GM18502 (cell line): ENCODE measurements around the gene MFGE8.
"Not testable (repeated sequence)": the region's sequence is repeated elsewhere in the genome, so short reads cannot be mapped to it uniquely, and the experiment has no call there.

Source experiments
- ATAC-seq: cut with Tn5 transposase; IDR thresholded peaks from one replicate; pipeline ENCODE4 v1.9.1; 2021; ENCODE audit warnings: mild to moderate bottlenecking; ENCODE audit not compliant: unreplicated experiment, poor library complexity

The MFGE8 gene

GRCh38 chr15:88913017-88913849, at the start of gene MFGE8:
TSS of gene MFGE8 (minus strand) at chr15:88913379. CDS start at chr15:88913319, 60 bp downstream.
- ATAC-seq: peak; percentile 83

DNA sequence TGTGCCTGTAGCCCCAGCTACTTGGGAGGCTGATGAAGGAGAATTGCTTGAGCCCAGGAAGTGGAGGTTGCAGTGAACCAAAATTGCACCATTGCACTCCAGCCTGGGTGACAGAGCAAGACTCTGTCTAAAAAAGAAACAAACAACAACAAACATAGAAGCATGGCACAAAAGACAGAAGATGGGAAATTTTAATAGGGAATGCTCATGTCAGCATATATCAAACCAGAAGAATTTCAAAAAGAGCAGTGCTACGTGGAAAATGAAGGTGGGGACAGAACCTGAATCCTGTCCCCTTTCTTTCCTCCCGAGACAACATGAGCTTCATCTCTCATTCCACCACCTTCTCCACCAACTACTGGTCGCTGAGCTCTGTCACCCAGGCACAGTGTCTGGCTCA, 46.3 kb upstream of the MFGE8 start:
- no peak for ATAC-seq

DNA sequence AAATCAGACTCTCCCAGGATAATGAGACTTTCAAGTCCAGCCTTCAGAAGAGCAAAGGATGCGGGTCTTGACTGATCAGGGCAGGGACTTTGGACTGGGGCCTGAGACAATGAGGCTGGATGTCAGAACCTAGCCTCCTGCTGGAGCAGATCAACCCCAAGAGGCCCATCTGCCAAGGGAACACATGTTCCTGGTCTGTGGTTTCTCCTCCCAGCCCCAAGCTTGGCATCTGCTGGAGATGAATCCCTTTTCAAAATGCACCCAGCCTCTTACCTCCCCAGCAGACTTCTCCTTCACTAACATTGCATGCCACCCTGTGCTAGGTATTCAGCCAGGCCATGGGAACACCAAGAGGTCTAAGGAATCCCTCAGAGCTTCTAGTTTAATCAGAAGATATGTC, 43.7 kb upstream of the MFGE8 start:
- ATAC-seq: no peak

DNA sequence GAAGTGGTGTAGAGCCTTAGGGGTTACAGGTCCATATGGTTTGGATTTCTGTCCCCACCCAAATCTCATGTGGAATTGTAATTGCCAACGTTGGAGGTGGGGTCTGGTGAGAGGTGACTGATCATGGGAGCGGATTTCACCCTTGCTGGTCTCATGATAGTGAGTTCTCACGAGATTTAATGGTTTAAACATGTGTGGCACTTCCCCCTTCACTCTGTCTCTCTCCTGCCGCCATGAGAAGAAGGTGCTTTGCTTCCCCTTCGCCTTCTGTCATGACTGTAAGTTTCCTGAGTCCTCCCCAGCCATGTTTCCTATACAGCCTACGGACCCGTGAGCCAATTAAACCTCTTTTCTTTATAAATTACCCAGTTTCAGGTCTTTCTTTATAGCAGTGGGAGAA, 43.1 kb upstream of the MFGE8 start:
- ATAC-seq: no peak

GRCh38 chr15:88954431-88955277, 41.5 kb upstream of the MFGE8 start:
- ATAC-seq: no peak

- ATAC-seq: no peak
Observed at GRCh38 chr15:88950600-88951160, 37.5 kb upstream of the MFGE8 start.

- ATAC-seq: no peak
Observed at GRCh38 chr15:88949734-88950400, 36.7 kb upstream of the MFGE8 start.

DNA sequence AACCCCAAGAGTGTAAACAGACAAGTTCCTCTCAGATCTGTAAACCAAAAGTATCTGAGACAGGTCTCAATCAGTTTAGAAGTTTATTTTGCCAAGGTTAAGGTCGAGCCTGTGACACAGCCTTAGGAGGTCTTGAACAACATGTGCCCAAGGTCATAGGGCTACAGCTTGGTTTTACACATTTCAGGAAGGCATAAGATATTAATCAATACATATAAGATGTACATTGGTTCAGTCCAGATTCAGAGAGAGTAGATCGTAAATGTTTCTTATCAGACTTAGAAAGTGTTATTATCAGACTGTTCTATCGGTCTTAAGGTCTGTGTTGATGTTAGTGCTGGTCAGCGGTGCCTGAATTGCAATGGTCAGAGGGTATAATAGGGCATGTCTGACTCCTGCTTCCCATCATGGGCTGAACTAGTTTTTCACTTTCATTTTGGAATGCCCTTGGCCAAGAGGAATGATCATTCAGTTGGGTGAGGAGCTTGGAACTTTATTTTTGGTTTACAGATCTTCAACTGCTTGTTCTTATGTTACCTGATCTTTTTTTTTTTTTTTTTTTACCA, 27.0 kb upstream of the MFGE8 start:
- no peak for ATAC-seq

GRCh38 chr15:88939486-88939806, 26.3 kb upstream of the MFGE8 start:
- ATAC-seq: no peak

GRCh38 chr15:88938802-88939485, 25.8 kb upstream of the MFGE8 start:
- no peak for ATAC-seq

DNA sequence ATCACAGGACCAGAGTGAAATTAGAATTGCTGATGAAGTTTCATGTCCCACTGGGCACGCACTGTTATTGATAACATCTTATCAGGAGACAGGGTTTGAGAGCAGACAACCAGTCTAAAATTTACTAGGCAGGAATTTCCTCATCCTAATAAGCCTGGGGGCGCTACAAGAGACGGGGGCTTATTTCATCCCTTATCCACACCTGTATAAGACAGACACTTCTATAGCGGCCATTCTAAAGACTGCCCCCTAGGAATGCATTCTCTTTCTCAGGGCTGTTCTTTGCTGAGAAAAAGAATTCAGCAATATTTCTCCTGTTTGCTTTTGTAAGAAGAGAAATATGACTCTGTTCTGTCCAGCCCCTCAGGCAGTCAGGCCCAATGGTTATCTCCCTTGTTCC, 21.3 kb upstream of the MFGE8 start:
- not testable (repeated sequence) for ATAC-seq

GRCh38 chr15:88932875-88933330, 19.7 kb upstream of the MFGE8 start:
- ATAC-seq: no peak

DNA sequence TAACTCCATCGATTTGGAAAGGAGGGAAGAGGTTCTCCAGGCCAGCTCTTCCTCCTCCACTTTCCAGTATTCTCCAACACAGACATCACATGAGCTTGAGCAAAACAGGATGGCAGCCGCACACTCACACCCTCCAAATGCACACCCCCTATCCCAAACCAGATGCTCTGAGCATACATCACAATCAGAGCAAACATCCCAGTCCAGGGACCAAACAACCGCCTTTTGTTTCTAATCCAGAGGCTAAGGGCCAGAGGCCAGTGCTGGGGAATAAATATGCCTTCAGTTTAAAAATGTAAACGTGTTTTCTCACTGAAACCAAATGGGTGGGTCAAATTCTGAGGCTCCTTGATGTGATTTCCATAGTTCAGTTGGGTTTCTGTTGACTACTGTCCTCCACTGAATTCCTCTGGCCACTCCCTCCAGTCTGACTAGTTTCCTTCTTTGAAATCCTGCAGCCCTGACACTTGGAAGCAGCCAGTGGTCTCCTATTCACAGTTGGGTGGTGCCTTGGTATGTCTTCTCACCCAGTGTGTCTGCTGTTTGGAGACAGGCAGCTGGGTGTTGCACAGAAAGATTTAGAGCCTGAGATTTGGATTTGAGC, 19.2 kb upstream of the MFGE8 start:
- ATAC-seq: no peak

DNA sequence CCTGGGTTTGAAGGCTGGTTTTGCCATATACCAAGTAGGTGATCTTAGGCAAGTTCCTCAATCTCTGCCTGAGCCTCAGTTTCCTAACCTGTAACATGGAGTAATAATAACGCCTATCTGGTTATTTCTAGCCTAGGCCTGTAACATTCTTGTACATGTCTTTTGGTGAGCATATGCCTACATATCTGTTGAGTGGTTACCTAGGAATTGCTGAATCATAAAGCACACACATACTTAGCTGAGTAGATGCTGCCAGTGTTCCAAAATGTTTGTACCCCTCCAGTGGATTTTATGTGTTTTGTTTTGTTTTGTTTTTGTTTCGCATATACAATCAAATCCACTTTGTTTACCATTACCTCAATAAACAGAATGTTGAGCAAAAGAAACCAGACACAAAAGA, 17.4 kb upstream of the MFGE8 start:
- ATAC-seq: no peak

DNA sequence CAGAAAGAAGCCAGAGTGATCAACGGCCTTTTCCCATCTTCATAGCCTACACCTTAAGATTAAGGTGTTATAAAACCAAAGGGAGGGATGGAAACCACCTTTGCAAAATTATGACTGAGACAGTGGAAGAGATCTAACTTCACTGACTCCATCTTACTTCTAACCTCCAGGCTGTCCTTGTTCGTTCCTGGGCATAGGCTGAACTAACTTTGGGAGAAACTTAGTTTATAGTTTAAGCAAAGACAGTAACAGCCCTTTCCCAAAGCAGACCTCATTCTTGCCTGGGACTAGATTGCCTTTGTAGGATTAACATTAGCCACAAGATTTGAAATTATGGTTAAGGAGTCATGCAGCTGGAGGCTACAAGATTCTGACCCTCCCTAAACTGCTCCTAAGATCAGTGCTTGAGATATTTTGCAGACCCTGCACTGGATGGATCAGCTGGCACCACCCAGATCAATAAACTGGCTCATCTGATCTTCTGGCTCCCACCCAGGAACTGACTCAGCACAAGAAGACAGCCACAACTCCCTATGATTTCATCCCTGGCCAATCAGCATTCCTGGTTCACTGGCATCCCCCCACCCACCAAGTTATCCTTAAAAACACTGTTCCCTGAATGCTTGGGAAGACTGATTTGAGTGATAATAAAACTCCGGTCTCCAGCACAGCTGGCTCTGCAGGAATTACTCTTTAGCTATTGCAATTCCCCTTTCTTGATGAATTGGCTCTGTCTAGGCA, 16.3 kb upstream of the MFGE8 start:
- ATAC-seq: not testable (repeated sequence)

DNA sequence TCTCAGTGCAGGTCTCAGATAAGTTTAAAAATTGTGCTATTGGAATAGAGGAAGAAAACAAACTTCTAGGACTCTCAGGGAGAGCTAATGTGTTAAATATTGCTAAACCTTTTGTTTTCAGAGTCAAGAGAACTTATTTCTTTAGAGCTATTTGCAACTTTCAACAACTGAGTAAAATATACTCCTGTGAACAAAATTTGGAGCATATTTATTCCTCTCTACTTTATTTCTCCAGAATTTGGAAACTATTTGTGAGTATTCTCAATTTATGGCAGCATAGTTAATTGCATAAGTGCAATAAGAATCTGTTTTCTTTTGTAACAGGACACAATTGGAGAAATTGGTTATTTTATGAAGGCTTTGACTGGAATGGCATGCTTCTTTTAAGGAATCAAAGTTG, 15.0 kb upstream of the MFGE8 start:
- ATAC-seq: not testable (repeated sequence)

GRCh38 chr15:88925648-88926047, 12.5 kb upstream of the MFGE8 start:
- not testable (repeated sequence) for ATAC-seq

DNA sequence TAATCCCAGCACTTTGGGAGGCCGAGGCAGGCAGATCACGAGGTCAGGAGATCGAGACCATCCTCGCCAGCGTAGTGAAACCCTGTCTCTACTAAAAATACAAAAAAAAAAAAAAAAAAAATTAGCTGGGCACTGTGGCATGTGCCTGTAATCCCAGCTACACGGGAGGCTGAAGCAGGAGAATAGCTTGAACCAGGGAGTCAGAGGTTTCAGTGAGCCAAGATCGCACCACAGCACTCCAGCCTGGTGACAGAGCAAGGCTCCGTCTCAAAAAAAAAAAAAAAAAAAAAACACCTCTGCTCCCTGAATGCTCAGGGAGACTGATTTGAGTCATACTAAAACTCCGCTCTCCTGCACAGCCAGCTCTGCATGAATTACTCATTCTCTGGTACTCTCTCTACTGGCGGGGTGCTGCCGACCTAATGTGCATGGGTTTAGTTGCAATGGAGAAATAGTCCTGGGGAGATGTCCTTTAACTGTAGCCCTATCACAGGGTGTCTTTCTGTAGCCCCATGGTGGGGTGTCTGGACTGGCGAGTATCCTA, 7.8 kb upstream of the MFGE8 start:
- peak; percentile 86 for ATAC-seq
